GM23338 (cell line): ENCODE results near the gene DCBLD1. TPM values are rescaled to one million over a fixed set of nuclear protein-coding genes. Genes with fewer than 3 reads are reported as not detected.

Experiments used
- ATAC-seq: fragments of 200-7000 bp; cut with Tn5 transposase; 3 replicates; pipeline ENCODE4 v1.9.1; 2020
- DNase-seq: peaks from one replicate; pipeline ENCODE4 v3.0.0-alpha.2; 2015; ENCODE audit warnings: low spot score
- H2AFZ ChIP-seq: fragments of 200-600 bp; sonication (generic); 2 replicates; pipeline ENCODE4 v1.8.0; 2016; ENCODE audit warnings: antibody characterized with exemption, mild to moderate bottlenecking, moderate library complexity
- H3F3A ChIP-seq: fragments of 200-600 bp; sonication (generic); replicated peaks from 2 replicates; pipeline ENCODE4 v1.8.0; 2017; ENCODE audit warnings: antibody characterized with exemption, mixed run types, low read depth
- H3K27ac ChIP-seq: fragments of 200-600 bp; sonication (generic); 2 replicates; pipeline ENCODE4 v1.6.1; 2016; ENCODE audit warnings: low read depth
- H3K27me3 ChIP-seq: fragments of 200-600 bp; sonication (generic); 2 replicates; pipeline ENCODE4 v1.8.0; 2016; ENCODE audit warnings: mild to moderate bottlenecking, mixed run types, moderate library complexity; ENCODE audit not compliant: insufficient read depth
- H3K36me3 ChIP-seq: fragments of 200-600 bp; sonication (generic); 2 replicates; pipeline ENCODE4 v1.8.0; 2016; ENCODE audit warnings: mild to moderate bottlenecking; ENCODE audit not compliant: insufficient read depth
- H3K4me1 ChIP-seq: fragments of 200-600 bp; sonication (generic); 2 replicates; pipeline ENCODE4 v1.8.0; 2016; ENCODE audit warnings: mild to moderate bottlenecking, moderate library complexity; ENCODE audit not compliant: insufficient read depth
- H3K4me2 ChIP-seq: fragments of 200-600 bp; sonication (generic); 2 replicates; pipeline ENCODE4 v1.7.1; 2017; ENCODE audit warnings: mixed run types
- H3K4me3 ChIP-seq: fragments of 200-600 bp; sonication (generic); 2 replicates; pipeline ENCODE4 v1.6.1; 2016; ENCODE audit warnings: mixed run types
- H3K79me2 ChIP-seq: fragments of 200-600 bp; sonication (generic); replicated peaks from 2 replicates; pipeline ENCODE4 v1.8.0; 2017; ENCODE audit warnings: mild to moderate bottlenecking; ENCODE audit not compliant: insufficient read depth
- H3K9me2 ChIP-seq: fragments of 200-600 bp; sonication (generic); 2 replicates; pipeline ENCODE4 v1.8.0; 2017; ENCODE audit not compliant: insufficient read depth
- H4K20me1 ChIP-seq: fragments of 200-600 bp; sonication (generic); replicated peaks from 2 replicates; pipeline ENCODE4 v1.8.0; 2017; ENCODE audit warnings: mild to moderate bottlenecking; ENCODE audit not compliant: insufficient read depth
- H3K27ac Mint-ChIP-seq: 2 replicates; pipeline ENCODE4 v1.8.0; 2020; ENCODE audit warnings: inconsistent platforms, mild to moderate bottlenecking, moderate library complexity, mixed read lengths
- H3K27me3 Mint-ChIP-seq: 3 replicates; pipeline ENCODE4 v1.8.0; 2022; ENCODE audit warnings: low read depth, mild to moderate bottlenecking, moderate library complexity, mixed read lengths, inconsistent platforms; ENCODE audit not compliant: insufficient read depth, poor library complexity
- H3K36me3 Mint-ChIP-seq: 3 replicates; pipeline ENCODE4 v1.8.0; 2021; ENCODE audit warnings: low read depth, mild to moderate bottlenecking, inconsistent platforms, moderate library complexity, mixed read lengths
- H3K4me1 Mint-ChIP-seq: 3 replicates; pipeline ENCODE4 v1.8.0; 2020; ENCODE audit warnings: mild to moderate bottlenecking, inconsistent platforms, mixed read lengths
- H3K4me3 Mint-ChIP-seq: 3 replicates; pipeline ENCODE4 v1.8.0; 2021; ENCODE audit warnings: moderate library complexity, mild to moderate bottlenecking, inconsistent platforms, mixed read lengths
- H3K9me3 Mint-ChIP-seq: 3 replicates; pipeline ENCODE4 v1.8.0; 2020; ENCODE audit warnings: moderate library complexity, mild to moderate bottlenecking, inconsistent platforms, mixed read lengths
- CREB1 ChIP-seq: fragments of 250-450 bp; sonication (Bioruptor Pico); IDR thresholded peaks from 2 replicates; pipeline ENCODE4 v1.5.0; 2020; ENCODE audit warnings: low read depth, mild to moderate bottlenecking, moderate library complexity
- EZH2 ChIP-seq: fragments of 200-600 bp; sonication (generic); IDR thresholded peaks from one replicate; pipeline ENCODE4 v1.8.0; 2017; ENCODE audit warnings: antibody characterized with exemption, mild to moderate bottlenecking, low read depth; ENCODE audit not compliant: unreplicated experiment
- EZH2phosphoT487 ChIP-seq: fragments of 200-600 bp; sonication (generic); IDR thresholded peaks from one replicate; pipeline ENCODE4 v1.8.1; 2018; ENCODE audit warnings: antibody characterized with exemption; ENCODE audit not compliant: unreplicated experiment
- JUNB ChIP-seq: IDR thresholded peaks from one replicate; pipeline ENCODE4 v1.6.1; 2016; ENCODE audit warnings: antibody characterized with exemption; ENCODE audit not compliant: unreplicated experiment
- NANOG ChIP-seq: IDR thresholded peaks from 2 replicates; pipeline ENCODE4 v1.6.1; 2016; ENCODE audit warnings: antibody characterized with exemption, borderline replicate concordance
- POLR2AphosphoS5 ChIP-seq: IDR thresholded peaks from 2 replicates; pipeline ENCODE4 v1.6.1; 2016; ENCODE audit warnings: antibody characterized with exemption, low read depth
- STAT1 ChIP-seq: IDR thresholded peaks from one replicate; pipeline ENCODE4 v1.6.1; 2016; ENCODE audit warnings: antibody characterized with exemption; ENCODE audit not compliant: unreplicated experiment
- ZNF114 ChIP-seq: fragments of 250-450 bp; sonication (Bioruptor Pico); IDR thresholded peaks from 2 replicates; pipeline ENCODE4 v1.5.0; 2020; ENCODE audit warnings: mild to moderate bottlenecking, moderate library complexity
- ZNF331 ChIP-seq: fragments of 250-450 bp; sonication (Bioruptor Pico); IDR thresholded peaks from 2 replicates; pipeline ENCODE4 v1.5.0; 2020; ENCODE audit warnings: low read depth, mild to moderate bottlenecking, moderate library complexity
- polyA plus RNA-seq: library from polyadenylated mRNA; unstranded; fragments of >200 nt; fragmentation: Nextera tagmentation; extraction: Ambion mirVana; gene quantifications from 2 replicates; pipeline ENCODE4 v1.2.1, GENCODE V29; 2016
- total RNA-seq: library from RNA; depleted of rRNA; stranded (reverse); fragments of >200 nt; shearing (Covaris generic); gene quantifications from 2 replicates; pipeline ENCODE4 v1.2.3, GENCODE V29; 2014
- TF ChIP-seq, protein P1 (sequence below): fragments of 250-450 bp; sonication (Bioruptor Pico); IDR thresholded peaks from 2 replicates; pipeline ENCODE4 v1.5.0; 2020; ENCODE audit warnings: mild to moderate bottlenecking, moderate library complexity
- TF ChIP-seq, protein P2 (sequence below), 2 experiments: fragments of 200-600 bp in 1 of 2; sonication (generic) in 1 of 2; conservative IDR thresholded peaks; 2 replicates each; pipeline versions ENCODE4 v1.5.1 to v1.6.1; 2016 to 2017; ENCODE audit warnings: antibody characterized with exemption in 2 of 2, low read depth in 2 of 2, mild to moderate bottlenecking in 2 of 2, moderate library complexity in 1 of 2
- TF ChIP-seq, protein P3 (sequence below): IDR thresholded peaks from 2 replicates; pipeline ENCODE4 v1.6.1; 2016; ENCODE audit warnings: antibody characterized with exemption

Gene DCBLD1
- total and polyA plus RNA-seq, 2 experiments from 2014 or later, result 4.2 to 7.6 TPM

- ATAC-seq, result no peak
- no peak overlapping the region for H3K4me2 ChIP-seq
- Mint-ChIP-seq H3K27me3 (no peaks in the 10 kb centered on the region), H3K36me3 (no peaks in the 10 kb centered on the region), H3K4me3 (no peak overlapping the region), H3K9me3 (no peaks in the 10 kb centered on the region), H3K4me1 (peaks cover 7% of the 10 kb centered on the region; the same call in 2 of the 3 replicates), H3K27ac (no peak overlapping the region)
- H3K36me3 ChIP-seq, result no peaks in the 10 kb centered on the region
- H3K27ac ChIP-seq, result no peak overlapping the region
- no peaks in the 10 kb centered on the region for H4K20me1 ChIP-seq
- no peak overlapping the region for H2AFZ ChIP-seq
- no peaks in the 10 kb centered on the region for H3K27me3 ChIP-seq
- no peak for DNase-seq
- H3K4me1 ChIP-seq, result no peaks in the 10 kb centered on the region
- H3K4me3 ChIP-seq, result no peak overlapping the region
- TF ChIP-seq JUNB (no peak), ZNF114 (CRISPR knock-in tag) (no peak), POLR2AphosphoS5 (no peak), NANOG (no peak), EZH2phosphoT487 (no peak), CREB1 (CRISPR knock-in tag) (no peak), STAT1 (no peak), ZNF331 (CRISPR knock-in tag) (no peak), EZH2 (no peak)
- TF ChIP-seq, protein P1, sequence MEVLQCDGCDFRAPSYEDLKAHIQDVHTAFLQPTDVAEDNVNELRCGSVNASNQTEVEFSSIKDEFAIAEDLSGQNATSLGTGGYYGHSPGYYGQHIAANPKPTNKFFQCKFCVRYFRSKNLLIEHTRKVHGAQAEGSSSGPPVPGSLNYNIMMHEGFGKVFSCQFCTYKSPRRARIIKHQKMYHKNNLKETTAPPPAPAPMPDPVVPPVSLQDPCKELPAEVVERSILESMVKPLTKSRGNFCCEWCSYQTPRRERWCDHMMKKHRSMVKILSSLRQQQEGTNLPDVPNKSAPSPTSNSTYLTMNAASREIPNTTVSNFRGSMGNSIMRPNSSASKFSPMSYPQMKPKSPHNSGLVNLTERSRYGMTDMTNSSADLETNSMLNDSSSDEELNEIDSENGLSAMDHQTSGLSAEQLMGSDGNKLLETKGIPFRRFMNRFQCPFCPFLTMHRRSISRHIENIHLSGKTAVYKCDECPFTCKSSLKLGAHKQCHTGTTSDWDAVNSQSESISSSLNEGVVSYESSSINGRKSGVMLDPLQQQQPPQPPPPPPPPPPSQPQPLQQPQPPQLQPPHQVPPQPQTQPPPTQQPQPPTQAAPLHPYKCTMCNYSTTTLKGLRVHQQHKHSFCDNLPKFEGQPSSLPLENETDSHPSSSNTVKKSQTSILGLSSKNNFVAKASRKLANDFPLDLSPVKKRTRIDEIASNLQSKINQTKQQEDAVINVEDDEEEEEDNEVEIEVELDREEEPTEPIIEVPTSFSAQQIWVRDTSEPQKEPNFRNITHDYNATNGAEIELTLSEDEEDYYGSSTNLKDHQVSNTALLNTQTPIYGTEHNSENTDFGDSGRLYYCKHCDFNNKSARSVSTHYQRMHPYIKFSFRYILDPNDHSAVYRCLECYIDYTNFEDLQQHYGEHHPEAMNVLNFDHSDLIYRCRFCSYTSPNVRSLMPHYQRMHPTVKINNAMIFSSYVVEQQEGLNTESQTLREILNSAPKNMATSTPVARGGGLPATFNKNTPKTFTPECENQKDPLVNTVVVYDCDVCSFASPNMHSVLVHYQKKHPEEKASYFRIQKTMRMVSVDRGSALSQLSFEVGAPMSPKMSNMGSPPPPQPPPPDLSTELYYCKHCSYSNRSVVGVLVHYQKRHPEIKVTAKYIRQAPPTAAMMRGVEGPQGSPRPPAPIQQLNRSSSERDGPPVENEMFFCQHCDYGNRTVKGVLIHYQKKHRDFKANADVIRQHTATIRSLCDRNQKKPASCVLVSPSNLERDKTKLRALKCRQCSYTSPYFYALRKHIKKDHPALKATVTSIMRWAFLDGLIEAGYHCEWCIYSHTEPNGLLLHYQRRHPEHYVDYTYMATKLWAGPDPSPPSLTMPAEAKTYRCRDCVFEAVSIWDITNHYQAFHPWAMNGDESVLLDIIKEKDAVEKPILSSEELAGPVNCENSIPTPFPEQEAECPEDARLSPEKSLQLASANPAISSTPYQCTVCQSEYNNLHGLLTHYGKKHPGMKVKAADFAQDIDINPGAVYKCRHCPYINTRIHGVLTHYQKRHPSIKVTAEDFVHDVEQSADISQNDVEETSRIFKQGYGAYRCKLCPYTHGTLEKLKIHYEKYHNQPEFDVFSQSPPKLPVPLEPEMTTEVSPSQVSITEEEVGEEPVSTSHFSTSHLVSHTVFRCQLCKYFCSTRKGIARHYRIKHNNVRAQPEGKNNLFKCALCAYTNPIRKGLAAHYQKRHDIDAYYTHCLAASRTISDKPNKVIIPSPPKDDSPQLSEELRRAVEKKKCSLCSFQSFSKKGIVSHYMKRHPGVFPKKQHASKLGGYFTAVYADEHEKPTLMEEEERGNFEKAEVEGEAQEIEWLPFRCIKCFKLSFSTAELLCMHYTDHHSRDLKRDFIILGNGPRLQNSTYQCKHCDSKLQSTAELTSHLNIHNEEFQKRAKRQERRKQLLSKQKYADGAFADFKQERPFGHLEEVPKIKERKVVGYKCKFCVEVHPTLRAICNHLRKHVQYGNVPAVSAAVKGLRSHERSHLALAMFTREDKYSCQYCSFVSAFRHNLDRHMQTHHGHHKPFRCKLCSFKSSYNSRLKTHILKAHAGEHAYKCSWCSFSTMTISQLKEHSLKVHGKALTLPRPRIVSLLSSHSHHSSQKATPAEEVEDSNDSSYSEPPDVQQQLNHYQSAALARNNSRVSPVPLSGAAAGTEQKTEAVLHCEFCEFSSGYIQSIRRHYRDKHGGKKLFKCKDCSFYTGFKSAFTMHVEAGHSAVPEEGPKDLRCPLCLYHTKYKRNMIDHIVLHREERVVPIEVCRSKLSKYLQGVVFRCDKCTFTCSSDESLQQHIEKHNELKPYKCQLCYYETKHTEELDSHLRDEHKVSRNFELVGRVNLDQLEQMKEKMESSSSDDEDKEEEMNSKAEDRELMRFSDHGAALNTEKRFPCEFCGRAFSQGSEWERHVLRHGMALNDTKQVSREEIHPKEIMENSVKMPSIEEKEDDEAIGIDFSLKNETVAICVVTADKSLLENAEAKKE, result no peak
- TF ChIP-seq, protein P2, sequence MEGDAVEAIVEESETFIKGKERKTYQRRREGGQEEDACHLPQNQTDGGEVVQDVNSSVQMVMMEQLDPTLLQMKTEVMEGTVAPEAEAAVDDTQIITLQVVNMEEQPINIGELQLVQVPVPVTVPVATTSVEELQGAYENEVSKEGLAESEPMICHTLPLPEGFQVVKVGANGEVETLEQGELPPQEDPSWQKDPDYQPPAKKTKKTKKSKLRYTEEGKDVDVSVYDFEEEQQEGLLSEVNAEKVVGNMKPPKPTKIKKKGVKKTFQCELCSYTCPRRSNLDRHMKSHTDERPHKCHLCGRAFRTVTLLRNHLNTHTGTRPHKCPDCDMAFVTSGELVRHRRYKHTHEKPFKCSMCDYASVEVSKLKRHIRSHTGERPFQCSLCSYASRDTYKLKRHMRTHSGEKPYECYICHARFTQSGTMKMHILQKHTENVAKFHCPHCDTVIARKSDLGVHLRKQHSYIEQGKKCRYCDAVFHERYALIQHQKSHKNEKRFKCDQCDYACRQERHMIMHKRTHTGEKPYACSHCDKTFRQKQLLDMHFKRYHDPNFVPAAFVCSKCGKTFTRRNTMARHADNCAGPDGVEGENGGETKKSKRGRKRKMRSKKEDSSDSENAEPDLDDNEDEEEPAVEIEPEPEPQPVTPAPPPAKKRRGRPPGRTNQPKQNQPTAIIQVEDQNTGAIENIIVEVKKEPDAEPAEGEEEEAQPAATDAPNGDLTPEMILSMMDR (conservative IDR thresholded peaks at IDR 0.05; ENCODE audit: low read depth in 2 of 2), result no peak
- TF ChIP-seq, protein P3, sequence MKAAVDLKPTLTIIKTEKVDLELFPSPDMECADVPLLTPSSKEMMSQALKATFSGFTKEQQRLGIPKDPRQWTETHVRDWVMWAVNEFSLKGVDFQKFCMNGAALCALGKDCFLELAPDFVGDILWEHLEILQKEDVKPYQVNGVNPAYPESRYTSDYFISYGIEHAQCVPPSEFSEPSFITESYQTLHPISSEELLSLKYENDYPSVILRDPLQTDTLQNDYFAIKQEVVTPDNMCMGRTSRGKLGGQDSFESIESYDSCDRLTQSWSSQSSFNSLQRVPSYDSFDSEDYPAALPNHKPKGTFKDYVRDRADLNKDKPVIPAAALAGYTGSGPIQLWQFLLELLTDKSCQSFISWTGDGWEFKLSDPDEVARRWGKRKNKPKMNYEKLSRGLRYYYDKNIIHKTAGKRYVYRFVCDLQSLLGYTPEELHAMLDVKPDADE, result no peak
- no peaks in the 10 kb centered on the region for H3K79me2 ChIP-seq
- H3K9me2 ChIP-seq, result no peaks in the 10 kb centered on the region
- H3F3A ChIP-seq, result no peaks in the 10 kb centered on the region
Measured at GRCh38 chr6:117495869-117496268, 13.4 kb downstream of the DCBLD1 start.
